ENCODE measurements around the gene GPR82. TPM values are rescaled to one million over a fixed set of nuclear protein-coding genes. Genes with fewer than 3 reads are reported as not detected.

GPR82 gene
- total RNA-seq, 1 experiment from 2014 or later, result not detected

- H3K4me1 Mint-ChIP-seq (ENCODE audit: low read depth, unreplicated experiment), result peaks cover 7% of the 10 kb centered on the region
- H3K27ac Mint-ChIP-seq (ENCODE audit: unreplicated experiment), result no peak overlapping the region
- intact Hi-C loops (cut with micrococcal nuclease; ENCODE audit: unreplicated experiment), result no loop called here
- no peaks in the 10 kb centered on the region for H3K27me3 ChIP-seq (replicated peaks; ENCODE audit: control insufficient read depth, insufficient read depth, low read length)
- no peak for TF ChIP-seq CTCF (IDR thresholded peaks at IDR 0.05; ENCODE audit: insufficient read depth in 1 of 2, low read depth in 1 of 2, low read length in 1 of 2, severe bottlenecking in 1 of 2, unreplicated experiment in 1 of 2)
- H3K27me3 Mint-ChIP-seq (ENCODE audit: insufficient read depth, unreplicated experiment), result no peaks in the 10 kb centered on the region
- H3K4me3 Mint-ChIP-seq (ENCODE audit: unreplicated experiment), result no peak overlapping the region
- BruUV-seq (replicated peaks), result no TSS peak
- no peaks in the 10 kb centered on the region for H3K4me1 ChIP-seq
- CTCF ChIA-PET, result no interaction called here
- H3K9me3 ChIP-seq, result no peaks in the 10 kb centered on the region
- no peak for DNase-seq
- peaks cover 1% of the 10 kb centered on the region; the same call in 1 of the 2 replicates for H3K36me3 ChIP-seq (ENCODE audit: control insufficient read depth, insufficient read depth, low read length)
- POLR2A ChIA-PET, result no interaction called here
- no peak overlapping the region for H3K4me3 ChIP-seq (ENCODE audit: low read depth, low read length)
- no peaks in the 10 kb centered on the region for H3K9me3 Mint-ChIP-seq (ENCODE audit: unreplicated experiment)
- H3K36me3 Mint-ChIP-seq (ENCODE audit: insufficient read depth, unreplicated experiment), result peaks cover 31% of the 10 kb centered on the region
Observed at GRCh38 chrX:41737065-41737464, 13.1 kb downstream of the GPR82 start.

- no peak overlapping the region for H3K4me3 Mint-ChIP-seq (ENCODE audit: unreplicated experiment)
- Histone ChIP-seq H3K9me3 (no peaks in the 10 kb centered on the region), H3K27me3 (replicated peaks; ENCODE audit: control insufficient read depth, insufficient read depth, low read length) (no peaks in the 10 kb centered on the region), H3K4me3 (ENCODE audit: low read depth, low read length) (no peak overlapping the region), H3K36me3 (ENCODE audit: control insufficient read depth, insufficient read depth, low read length) (no peaks in the 10 kb centered on the region), H3K4me1 (no peaks in the 10 kb centered on the region)
- BruUV-seq (replicated peaks), result no TSS peak
- H3K9me3 Mint-ChIP-seq (ENCODE audit: unreplicated experiment), result no peaks in the 10 kb centered on the region
- H3K27ac Mint-ChIP-seq (ENCODE audit: unreplicated experiment), result no peak overlapping the region
- CTCF ChIA-PET, result no interaction called here
- H3K4me1 Mint-ChIP-seq (ENCODE audit: low read depth, unreplicated experiment), result peaks cover 7% of the 10 kb centered on the region
- no peak for TF ChIP-seq CTCF (IDR thresholded peaks at IDR 0.05; ENCODE audit: insufficient read depth in 1 of 2, low read depth in 1 of 2, low read length in 1 of 2, severe bottlenecking in 1 of 2, unreplicated experiment in 1 of 2)
- intact Hi-C loops (cut with micrococcal nuclease; ENCODE audit: unreplicated experiment), result no loop called here
- POLR2A ChIA-PET, result no interaction called here
- no peaks in the 10 kb centered on the region for H3K27me3 Mint-ChIP-seq (ENCODE audit: insufficient read depth, unreplicated experiment)
- DNase-seq, result no peak
- H3K36me3 Mint-ChIP-seq (ENCODE audit: insufficient read depth, unreplicated experiment), result peaks cover 40% of the 10 kb centered on the region
Observed at GRCh38 chrX:41739871-41740270, 15.9 kb downstream of the GPR82 start.

- H3K27me3 Mint-ChIP-seq (ENCODE audit: insufficient read depth, unreplicated experiment), result no peaks in the 10 kb centered on the region
- intact Hi-C loops (cut with micrococcal nuclease; ENCODE audit: unreplicated experiment), result no loop called here
- Histone ChIP-seq H3K9me3 (no peaks in the 10 kb centered on the region), H3K4me3 (ENCODE audit: low read depth, low read length) (no peak overlapping the region), H3K4me1 (no peaks in the 10 kb centered on the region), H3K36me3 (ENCODE audit: control insufficient read depth, insufficient read depth, low read length) (no peaks in the 10 kb centered on the region), H3K27me3 (replicated peaks; ENCODE audit: control insufficient read depth, insufficient read depth, low read length) (no peaks in the 10 kb centered on the region)
- no peaks in the 10 kb centered on the region for H3K9me3 Mint-ChIP-seq (ENCODE audit: unreplicated experiment)
- no peak for DNase-seq
- ChIA-PET POLR2A (no interaction called here), CTCF (no interaction called here)
- H3K4me3 Mint-ChIP-seq (ENCODE audit: unreplicated experiment), result no peak overlapping the region
- H3K36me3 Mint-ChIP-seq (ENCODE audit: insufficient read depth, unreplicated experiment), result peaks cover 11% of the 10 kb centered on the region
- TF ChIP-seq CTCF (IDR thresholded peaks at IDR 0.05; ENCODE audit: insufficient read depth in 1 of 2, low read depth in 1 of 2, low read length in 1 of 2, severe bottlenecking in 1 of 2, unreplicated experiment in 1 of 2), result no peak
- H3K4me1 Mint-ChIP-seq (ENCODE audit: low read depth, unreplicated experiment), result no peaks in the 10 kb centered on the region
- no TSS peak for BruUV-seq (replicated peaks)
- no peak overlapping the region for H3K27ac Mint-ChIP-seq (ENCODE audit: unreplicated experiment)
Observed at GRCh38 chrX:41750716-41751115, 26.7 kb downstream of the GPR82 start.

Measured in Caco-2 (cell line).